AG20443 (cell line): Measurements from ENCODE around the gene SLC34A1.
"Not testable (repeated sequence)": the region's sequence is repeated elsewhere in the genome, so short reads cannot be mapped to it uniquely, and the experiment has no call there.

Source experiments
- DNase-seq: peaks from one replicate; pipeline ENCODE4 v3.0.0; 2012; ENCODE audit warnings: low spot score, mixed read lengths

The SLC34A1 gene

DNA sequence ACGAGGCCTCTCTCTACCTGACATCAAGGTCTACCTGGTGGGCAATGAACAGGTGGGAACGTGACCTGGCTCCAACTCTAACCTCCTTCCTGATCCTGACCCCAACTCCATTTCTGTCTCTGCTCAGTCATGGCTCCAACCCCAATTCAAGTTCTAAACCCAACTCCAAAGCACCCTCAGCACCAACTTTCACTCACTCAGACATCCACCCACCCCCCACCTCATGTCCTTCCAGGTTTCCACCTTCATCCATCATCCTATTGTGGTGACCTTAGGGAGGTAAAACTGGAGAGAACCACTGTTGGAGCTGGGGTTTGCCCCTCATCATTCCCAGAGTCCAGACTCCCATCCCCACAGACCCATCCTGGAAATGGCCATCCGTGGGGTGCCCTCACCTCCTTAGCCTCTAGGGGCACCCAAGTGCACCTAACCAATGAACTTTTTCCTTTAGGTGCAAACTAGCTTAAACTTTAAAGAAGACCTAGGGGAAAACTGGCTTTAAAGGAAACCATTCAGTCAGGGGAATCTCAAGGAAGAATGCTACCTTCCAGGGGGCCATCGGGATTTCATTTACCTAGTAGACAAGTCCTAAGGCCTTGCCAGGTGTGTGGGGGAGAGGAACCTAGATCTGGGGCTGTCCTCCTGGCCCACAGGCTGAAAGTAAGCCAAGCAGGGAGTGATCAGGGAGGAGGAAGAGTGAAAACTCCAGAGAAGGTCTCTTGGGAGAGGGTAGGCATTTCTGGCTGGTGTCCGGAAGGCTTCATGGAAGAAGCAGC, 15.2 kb upstream of the SLC34A1 start:
- DNase-seq, result peak; percentile 61

DNA sequence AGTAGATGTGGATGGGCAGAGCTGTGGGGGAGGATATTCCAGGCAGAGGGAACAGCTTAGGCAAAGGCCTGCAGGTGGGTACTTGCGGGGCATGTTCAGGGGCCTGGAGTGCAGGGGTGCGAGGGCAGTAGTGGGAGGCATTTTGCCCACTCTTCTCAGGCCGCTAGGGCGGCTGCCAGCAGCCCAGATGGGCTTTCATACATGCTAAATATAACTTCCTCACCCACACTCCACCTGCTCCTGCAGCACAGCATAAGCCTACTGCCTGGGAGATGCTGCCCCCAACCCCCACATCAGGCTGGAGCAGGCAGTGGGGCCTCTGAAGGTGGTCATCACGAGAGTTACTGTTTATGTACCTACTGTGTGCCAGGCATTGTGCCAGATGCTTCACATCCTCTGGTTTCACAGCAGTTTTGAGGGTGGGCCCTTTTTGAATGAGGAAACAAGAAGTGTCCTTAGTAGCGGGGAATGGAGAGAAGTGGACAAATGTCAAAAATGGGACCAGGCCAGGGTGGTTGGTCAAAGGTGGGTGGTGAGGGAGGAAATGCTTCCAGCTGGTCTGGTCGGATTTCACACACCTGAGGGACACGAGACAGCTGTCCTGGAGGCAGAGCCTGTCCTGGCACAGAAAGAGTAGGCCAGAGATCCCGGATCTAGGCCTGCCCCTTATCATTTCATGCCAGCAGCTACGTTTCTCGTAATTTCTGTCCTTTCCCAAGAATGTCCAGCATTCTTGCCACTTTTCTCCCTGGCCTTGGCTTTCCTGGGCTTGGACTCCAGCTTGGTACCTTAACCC, 14.4 kb upstream of the SLC34A1 start:
- no peak for DNase-seq

DNA sequence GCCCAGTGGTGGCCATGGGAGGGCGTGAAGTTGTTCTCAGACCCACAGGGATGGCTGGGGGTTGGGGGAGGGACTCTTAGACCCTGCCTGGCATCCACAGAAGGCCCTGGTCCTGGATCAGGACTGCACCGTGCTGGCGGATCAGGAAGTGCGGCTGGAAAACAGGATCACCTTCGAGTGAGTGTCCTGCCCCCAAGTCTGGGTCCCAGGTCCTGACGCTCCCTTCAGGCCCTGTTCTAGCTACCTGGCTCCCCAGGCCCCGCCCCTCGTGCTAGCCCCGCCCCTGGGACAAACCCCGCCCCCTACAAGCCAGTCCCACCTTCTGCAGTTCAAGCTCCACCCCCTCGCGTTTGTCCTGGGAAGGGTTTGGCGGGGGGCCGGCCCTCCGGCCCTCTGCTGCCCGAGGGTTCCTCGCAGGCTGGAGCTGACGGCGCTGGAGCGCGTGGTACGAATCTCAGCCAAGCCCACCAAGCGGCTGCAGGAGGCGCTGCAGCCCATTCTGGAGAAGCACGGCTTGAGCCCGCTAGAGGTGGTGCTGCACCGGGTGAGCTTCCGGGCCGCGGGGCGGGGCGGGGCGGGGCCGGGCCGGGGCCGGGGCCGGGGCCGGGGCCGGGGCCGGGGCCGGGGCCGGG, 13.6 kb upstream of the SLC34A1 start:
- DNase-seq, result peak; percentile 89

DNA sequence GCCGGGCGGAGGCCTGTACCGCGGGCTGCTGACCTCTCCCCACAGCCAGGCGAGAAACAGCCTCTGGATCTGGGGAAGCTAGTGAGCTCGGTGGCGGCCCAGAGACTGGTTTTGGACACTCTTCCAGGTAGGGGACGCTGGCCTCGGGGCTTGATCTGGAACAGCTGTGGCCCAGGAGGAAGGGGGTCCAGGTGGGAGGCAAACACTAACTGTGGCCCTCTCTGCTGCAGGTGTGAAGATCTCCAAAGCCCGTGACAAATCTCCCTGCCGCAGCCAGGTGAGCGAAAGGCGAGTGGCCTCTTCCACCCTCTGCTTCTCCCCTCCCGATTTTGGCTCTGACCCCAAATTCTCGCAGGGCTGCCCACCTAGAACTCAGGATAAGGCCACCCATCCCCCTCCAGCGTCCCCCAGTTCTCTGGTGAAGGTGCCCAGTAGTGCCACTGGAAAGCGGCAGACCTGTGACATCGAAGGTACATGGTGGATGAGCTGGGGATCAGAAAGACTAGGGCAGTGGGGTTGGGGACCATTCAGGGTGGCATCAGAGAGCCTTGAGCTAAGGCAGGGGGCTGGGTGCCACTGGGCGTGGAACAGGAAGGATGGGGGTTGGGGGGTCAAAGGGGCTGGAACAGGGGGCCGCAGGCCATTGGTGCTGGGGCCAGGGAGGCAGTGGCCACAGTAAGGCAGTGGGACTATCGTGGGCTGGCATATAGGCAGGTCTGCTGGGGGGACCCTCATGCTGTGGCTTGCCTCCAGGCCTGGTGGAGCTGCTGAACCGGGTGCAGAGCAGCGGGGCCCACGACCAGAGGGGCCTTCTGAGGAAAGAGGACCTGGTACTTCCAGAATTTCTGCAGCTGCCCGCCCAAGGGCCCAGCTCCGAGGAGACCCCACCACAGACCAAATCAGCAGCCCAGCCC, 12.9 kb upstream of the SLC34A1 start:
- no peak for DNase-seq

DNA sequence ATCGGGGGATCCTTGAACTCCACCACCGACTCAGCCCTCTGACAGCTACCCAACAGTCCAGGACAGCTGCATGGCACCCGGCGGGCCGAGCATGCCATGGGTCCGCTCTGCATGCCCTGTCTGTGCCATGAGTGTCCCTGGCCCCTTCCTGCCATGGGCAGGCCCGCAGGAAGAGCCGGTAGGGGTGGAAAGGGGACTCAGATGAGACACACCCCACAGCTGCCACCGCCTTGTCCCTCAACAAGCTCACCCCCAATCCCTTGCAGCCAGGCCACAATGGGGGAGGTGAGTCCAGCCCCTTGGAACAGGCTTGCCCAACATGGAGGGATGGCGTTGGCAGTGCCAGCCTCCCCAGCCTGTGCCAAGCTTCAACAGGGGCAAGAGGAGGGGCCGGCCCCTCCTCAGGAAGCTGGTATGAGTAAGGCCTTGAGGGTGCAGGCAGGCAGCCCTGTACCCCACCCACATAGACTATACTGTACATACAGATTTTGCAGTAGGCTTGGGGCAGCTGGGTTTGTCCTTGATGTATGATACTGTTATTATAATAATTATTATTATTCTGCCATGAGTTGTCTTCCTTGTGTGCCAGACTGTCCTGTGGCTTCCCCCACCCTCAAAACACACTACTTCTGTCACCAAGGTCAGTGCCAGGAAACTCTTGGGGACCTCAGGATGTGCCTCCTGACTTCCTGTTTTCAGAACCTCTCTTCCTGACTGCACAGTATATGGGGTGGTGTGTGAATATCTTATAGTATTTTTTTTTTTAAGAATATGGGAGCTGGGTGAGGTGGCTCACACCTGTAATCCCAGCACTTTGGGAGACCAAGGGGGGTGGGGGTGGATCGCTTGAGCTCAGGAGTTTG, 12.0 kb upstream of the SLC34A1 start:
- no peak for DNase-seq

DNA sequence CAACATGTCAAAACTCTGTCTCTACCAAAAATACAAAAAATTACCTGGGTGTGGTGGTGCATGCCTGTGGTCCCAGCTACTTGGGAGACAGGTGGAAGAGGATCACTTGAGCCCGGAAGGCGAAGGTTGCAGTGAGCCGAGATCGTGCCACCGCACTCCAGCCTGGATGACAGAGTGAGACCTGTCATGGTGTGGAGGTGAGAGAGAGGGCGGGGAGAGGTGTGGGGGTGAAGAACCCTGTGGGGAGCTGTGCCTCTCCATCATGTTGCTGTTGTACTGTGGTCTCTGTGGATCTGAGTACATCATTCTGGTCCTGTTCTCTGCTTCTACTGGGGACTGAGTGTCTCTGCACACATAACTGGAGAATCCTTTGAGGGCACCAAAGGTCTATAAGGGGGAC, 11.3 kb upstream of the SLC34A1 start:
- DNase-seq, result no peak

DNA sequence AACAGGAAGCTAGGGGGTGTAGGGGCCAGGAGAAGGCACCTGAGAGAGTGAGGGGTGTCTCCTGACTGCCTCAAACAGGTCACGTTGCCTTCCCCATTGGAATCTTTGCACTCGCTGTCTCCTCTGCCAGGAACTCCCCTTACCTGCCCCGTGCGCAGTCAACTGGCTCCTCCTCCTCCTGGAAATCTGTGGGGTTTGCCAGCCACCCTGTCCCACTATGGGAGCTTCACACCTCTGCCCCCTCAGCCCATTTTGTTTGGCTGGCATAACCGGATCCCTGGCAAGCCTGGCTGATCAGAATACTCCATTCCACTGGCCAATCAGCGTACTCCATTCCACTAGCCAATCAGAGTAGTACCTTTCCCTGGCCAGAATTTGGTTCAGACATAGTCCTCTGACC, 10.4 kb upstream of the SLC34A1 start:
- no peak for DNase-seq

DNA sequence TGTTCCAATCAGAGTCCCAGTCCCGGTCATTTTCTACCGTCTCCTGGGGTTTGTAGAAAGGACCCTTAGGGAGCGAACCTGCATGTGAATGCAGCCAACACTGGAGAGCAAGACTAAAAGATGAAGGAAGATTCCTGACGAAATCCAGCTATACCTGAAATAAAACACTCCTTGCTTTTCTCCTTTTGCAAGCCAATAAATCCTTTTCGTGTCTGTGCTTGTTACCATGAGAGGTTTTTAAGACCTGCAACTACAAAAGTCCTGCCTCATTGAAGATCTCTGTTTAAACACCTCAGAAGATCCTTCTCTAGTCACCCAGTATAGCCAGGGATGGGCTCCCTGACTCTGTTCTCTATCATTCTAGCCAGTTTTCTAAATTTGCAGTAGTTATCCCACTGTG, 10.0 kb upstream of the SLC34A1 start:
- no peak for DNase-seq

DNA sequence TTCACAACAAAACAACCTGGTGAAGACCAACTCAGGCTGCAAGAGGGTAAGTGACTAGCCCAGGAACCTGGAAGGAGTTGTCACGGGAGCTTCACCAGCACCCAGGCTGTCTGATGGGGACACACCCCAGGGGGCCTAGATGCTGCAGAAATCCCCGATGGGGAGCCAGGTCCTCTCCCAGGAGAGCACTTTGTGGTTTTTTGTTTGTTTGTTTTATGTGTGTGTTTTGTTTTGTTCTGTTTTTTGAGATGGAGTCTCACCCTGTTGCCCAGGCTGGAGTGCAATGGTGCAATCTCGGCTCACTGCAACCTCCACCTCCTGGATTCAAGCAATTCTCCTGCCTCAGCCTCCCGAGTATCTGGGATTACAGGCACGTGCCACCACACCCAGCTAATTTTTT, 8.7 kb upstream of the SLC34A1 start:
- DNase-seq, result not testable (repeated sequence)

DNA sequence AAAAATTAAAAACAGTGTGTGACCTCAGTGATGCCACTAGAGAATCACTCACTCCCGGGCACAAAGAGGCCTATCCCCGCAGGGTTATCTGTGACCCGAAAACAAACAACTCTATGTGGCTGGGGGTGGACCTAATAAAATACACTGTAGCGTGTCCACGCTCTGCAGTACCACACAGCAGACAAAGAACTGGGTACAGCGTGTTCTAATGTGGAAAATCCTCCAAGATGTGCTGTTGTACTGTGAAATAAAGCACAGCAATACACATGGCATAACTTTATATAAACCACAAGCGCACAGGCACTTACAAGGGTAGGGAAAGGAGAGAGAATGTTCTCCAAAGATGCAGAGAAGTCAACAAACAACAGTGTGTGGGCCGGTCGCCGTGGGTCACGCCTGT, 8.1 kb upstream of the SLC34A1 start:
- no peak for DNase-seq

DNA sequence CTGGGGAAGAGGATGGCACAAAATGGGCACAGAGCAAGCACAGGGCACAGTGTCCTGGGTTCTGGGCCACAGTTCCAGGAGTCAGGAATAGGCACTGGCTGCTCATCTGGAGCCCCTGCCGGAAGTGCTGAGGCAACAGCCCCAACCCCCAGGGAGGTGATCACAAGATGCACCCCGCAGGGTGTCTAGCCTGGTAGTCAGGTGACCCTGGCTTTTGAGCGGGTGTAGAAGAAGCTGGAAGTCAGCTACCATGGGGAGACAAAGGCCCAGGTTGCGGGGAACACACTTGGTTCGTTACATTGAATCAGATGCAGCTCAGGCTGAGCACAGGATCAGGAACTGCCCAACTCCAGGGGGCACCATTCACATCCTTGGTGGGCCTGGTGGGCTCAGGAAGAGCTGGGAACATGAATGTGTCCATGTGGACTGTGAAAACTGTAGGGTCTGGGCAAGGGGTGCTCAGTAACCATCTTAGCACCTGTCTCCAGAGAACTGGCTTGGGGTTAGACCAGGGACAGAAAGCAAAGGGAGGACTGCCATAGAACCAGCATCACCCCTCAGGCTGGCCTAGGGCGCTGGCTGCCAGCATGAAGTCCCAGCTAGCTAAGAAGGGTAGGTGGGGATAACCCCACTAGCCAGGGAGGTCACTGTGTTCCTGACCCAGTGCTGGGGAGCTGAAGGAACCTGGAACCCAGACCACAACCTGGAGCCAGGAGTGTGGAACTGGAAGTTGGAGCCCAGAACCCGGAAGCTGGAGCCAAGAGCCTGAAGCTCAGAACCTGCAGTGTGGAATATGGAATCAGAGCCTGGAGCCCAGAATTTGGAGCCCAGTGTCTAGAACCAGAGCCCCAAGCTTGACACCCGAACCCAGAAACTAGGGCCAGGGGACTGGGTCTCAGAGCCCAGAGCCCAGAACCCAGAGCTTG, 6.1 kb upstream of the SLC34A1 start:
- no peak for DNase-seq

DNA sequence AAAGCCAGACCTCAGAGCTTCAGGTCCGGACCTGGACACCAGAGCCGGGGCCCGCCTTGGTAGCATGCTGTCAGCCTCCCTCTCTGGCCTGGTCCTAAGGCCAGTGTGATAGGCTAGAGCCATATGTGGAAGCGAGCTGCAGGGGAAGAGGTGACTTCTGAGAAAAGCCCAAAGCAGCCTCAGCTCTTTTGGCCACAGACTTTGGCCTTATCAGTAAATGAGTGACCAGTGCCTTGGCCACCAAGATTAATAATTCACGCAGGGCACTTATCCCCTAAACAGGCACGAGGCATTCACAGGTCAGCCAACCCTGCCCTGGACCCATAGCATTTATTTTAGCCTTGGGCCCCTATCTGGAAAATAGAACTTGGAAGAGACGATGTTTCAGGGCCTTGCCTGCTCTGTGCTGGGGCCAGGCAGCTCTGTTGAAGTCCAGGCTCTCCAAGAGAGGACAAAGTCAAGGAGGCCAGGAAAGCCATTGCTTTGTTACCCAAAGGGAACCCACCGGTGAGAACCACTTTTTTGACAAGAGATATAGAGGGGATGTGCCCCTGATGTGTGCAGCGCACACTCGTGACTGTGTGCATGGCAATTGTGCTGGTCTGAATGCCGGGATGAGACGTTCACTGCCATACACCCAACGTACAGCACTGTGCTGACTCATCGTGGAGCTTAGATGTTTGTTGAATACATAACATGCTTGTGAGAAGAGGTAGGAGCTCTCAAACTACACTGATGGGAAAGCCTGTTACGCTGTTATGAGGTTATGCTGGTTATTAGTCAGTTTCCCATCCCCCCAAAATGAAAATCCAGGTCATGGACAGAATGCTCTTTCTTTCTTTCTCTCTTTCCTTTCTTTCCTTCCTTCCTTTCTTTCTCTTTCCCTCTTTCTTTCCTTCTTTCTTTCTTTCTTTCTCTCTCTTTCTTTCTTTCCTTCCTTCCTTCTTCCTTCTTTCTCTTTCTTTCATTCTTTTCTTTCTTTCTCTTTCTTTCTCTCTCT, 5.0 kb upstream of the SLC34A1 start:
- DNase-seq, result no peak

DNA sequence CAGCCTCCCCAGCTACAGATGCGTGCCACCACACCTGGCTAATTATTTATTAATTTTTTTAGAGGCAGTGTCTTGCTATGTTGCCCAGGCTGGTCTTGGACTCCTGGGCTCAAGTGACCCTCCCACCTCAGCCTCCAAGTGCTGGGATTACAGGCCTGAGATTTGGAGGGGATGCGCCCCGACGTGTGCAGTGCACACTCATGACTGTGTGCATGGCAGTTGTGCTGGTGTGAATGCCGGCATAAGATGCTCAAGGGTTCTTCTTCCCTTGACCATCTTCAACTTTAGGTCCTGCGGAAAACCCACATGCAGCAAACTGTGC, 3.5 kb upstream of the SLC34A1 start:
- no peak for DNase-seq

DNA sequence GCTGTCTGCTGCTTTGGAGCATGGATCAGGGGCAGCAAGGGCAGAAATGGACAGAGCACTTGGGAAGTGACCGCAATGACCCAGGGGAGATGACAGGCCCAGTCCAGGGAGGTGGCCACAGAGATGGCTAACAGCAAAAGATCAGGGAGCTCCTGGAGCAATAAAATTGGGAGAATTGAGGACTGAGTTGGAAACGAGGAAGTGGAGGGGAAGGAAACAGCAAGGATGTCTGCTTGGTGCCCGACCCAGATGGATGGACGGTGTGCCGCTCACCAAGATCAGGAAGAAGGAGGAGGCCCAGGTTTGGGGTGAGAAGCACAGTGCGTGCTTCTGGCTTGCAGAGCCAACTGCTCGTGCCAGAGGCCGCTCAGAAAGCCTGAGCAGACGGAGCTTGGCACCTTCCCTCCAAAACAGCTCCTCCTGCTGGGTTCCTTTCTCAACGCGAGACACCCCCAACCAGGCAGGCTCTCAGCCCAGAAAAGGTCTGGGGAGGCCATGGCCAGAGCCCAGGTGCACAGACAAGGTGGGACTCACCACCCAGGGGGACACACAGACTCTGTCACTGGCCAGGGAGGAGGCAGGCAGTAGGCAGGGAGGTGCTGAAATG, 1.7 kb upstream of the SLC34A1 start:
- peak; percentile 53 for DNase-seq

DNA sequence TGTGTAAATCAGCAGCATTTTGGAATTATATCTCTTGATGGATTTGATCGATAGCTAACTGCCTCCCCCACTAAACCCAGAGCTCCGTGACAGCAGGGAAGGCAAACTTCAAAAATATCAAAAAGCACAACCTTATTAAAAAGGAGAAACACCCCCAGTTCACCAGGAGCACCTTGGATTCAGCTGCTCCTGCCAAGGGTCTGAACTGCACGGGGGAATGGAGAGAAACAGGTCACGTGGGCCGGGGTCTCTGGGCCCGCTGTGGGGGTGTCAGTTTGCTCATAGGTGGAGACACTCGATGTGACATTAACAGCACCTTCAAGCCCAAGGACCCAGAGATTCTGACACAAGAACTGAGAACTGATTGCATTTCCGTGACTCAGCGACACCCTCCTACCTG, 1.1 kb upstream of the SLC34A1 start:
- DNase-seq, result no peak

DNA sequence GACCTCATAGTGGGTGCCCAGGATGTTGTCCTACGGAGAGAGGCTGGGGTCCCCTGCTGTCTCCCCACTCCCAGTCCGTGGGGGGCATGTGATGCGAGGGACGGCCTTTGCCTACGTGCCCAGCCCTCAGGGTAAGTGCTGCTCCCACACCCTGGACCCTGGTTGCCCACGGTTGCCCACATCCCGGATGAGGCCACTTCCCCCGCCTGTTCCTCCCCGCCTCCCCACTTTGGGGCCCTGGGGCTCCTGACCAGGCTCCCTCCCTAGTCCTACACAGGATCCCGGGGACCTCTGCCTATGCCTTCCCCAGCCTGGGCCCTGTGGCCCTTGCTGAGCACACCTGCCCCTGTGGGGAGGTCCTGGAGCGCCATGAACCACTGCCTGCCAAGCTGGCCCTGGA, 1.5 kb downstream of the SLC34A1 start:
- no peak for DNase-seq

DNA sequence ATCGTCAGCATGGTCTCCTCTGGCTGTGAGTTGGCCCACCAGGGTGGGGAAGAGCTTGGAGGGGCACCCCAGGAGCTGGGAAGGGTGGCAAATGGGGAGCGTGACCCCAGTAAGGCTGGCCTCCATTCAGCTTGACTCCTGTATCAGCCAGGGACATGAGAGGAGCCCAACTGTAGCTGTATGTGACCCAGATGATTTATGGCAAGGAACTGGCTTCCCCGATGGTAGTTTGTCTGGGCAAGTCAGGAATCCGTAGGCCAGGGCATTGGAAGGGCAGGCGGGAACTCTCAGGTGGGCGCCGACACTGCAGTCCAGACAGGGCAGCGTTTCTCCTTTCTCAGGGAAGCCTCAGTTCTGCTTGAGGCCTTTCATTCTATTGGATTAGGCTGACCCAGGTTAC, 2.3 kb downstream of the SLC34A1 start:
- DNase-seq, result no peak

DNA sequence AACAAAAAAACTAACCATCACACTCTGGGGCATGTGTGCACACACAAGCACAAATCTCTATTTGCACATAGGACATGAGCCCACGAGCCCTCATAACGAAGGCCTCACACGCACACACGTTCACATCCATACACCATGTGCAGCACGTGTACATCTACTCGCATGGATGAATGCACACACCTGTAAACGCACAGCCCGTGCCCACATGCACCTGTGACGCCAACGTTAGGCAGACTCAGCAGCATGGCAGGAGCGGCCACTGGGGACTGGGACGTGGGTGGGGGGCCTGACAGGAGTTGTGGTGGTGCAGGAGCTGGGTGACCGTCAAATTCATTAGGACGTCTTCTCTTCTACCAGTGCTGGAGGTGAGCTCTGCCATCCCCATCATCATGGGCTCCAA, 3.2 kb downstream of the SLC34A1 start:
- DNase-seq, result no peak
